Body of pancreas (tissue), 4 donors: Measurements from ENCODE around the gene PER2. TPM values are rescaled to one million over a fixed set of nuclear protein-coding genes. Genes with fewer than 3 reads are reported as not detected.

Experiments used
- ATAC-seq: fragments of 150-250 bp; one replicate; pipeline ENCODE4 v1.9.1; 2016
- DNase-seq, 4 donors: peaks; one replicate each; pipeline ENCODE4 v3.0.0-alpha.2; 2019
- H3K27ac ChIP-seq, 4 donors: fragments of 200-600 bp; sonication (generic); 1 replicate in 3 of 4; 2 replicates in 1 of 4; pipeline versions ENCODE4 v1.5.1 to v1.6.1; 2016 to 2019; ENCODE audit warnings: mild to moderate bottlenecking in 1 of 4, mixed read lengths in 1 of 4, moderate library complexity in 1 of 4
- H3K27me3 ChIP-seq, 2 donors: fragments of 200-600 bp; sonication (generic); one replicate each; pipeline ENCODE4 v1.6.0; 2016; ENCODE audit warnings: mild to moderate bottlenecking in 1 of 2
- H3K36me3 ChIP-seq, 2 donors: fragments of 200-600 bp; sonication (generic); replicated peaks in 1 of 2; 2 replicates each; pipeline ENCODE4 v1.5.1; 2016; ENCODE audit warnings: low read depth in 2 of 2; ENCODE audit not compliant: insufficient read depth in 1 of 2
- H3K4me1 ChIP-seq: fragments of 200-600 bp; sonication (generic); one replicate; pipeline ENCODE4 v1.6.0; 2016
- H3K4me3 ChIP-seq, 2 donors: fragments of 200-600 bp; sonication (generic); 1 replicate in 1 of 2; 2 replicates in 1 of 2; pipeline ENCODE4 v1.5.1; 2016 to 2019
- H3K9me3 ChIP-seq, 3 donors: fragments of 200-600 bp; sonication (generic); 1 replicate in 2 of 3; 2 replicates in 1 of 3; pipeline ENCODE4 v1.5.1; 2016
- POLR2A ChIP-seq, 3 donors: fragments of 450-650 bp; IDR thresholded peaks; one replicate each; pipeline ENCODE4 v1.6.1; 2016; ENCODE audit warnings: antibody characterized with exemption in 3 of 3, mild to moderate bottlenecking in 2 of 3
- WGBS, 2 donors: methylation state at CpG; one replicate each; pipeline ENCODE4 v1.1.5; 2017; 5-methylcytosine and 5-hydroxymethylcytosine counted together
- intact Hi-C: fragments of 100-400 bp; cut with DNase I; formaldehyde crosslinking; loops from one replicate; pipeline ENCODE4 v1.15.1; 2023
- total RNA-seq, 2 donors: library from RNA; depleted of rRNA; stranded (reverse); fragments of >200 nt; gene quantifications; one replicate each; pipeline ENCODE4 v1.1.0, GENCODE V29; 2016
- TF ChIP-seq, protein P1 (sequence below), 7 experiments: fragments of 450-650 bp in 4 of 7; fragments of 200-600 bp in 3 of 7; sonication (generic) in 3 of 7; IDR thresholded peaks; one replicate each; pipeline ENCODE4 v1.5.1; 2016 to 2019; ENCODE audit warnings: antibody characterized with exemption in 7 of 7

Gene PER2
- total RNA-seq, 2 donors from 2014 or later, result 10.9 to 21.8 TPM

DNA sequence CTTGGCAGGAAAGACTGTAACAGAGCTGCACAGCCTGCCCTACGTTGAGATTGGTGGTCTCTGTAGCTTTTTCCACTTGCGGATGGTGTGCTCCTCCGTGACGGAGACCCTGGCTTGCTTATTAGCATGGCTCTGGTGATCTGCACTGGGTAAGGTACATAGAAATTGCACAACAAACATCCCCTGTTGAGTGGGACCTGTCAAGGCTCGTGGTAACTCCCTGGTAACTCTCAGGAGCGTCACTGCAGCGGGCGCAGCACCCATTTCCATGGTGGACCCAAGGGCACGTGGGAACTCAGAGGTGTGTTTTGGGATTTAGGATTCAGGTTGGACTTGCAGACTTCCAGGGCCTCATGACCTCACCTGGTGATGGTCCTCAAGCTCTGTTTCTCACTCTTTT, 33.1 kb upstream of the PER2 start:
- H3K4me3 ChIP-seq, result no peak overlapping the region
- H3K4me1 ChIP-seq, result peaks cover 18% of the 10 kb centered on the region
- 43% methylated on average over 9 of the region's 9 CpGs; no CpG with 5 or more reads in 1 of the 2 donors for WGBS, 2 donors
- intact Hi-C loops, result no loop called here
- no peak overlapping the region for H3K27ac ChIP-seq
- TF ChIP-seq POLR2A (IDR thresholded peaks at IDR 0.05), result no peak
- TF ChIP-seq, protein P1, sequence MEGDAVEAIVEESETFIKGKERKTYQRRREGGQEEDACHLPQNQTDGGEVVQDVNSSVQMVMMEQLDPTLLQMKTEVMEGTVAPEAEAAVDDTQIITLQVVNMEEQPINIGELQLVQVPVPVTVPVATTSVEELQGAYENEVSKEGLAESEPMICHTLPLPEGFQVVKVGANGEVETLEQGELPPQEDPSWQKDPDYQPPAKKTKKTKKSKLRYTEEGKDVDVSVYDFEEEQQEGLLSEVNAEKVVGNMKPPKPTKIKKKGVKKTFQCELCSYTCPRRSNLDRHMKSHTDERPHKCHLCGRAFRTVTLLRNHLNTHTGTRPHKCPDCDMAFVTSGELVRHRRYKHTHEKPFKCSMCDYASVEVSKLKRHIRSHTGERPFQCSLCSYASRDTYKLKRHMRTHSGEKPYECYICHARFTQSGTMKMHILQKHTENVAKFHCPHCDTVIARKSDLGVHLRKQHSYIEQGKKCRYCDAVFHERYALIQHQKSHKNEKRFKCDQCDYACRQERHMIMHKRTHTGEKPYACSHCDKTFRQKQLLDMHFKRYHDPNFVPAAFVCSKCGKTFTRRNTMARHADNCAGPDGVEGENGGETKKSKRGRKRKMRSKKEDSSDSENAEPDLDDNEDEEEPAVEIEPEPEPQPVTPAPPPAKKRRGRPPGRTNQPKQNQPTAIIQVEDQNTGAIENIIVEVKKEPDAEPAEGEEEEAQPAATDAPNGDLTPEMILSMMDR (IDR thresholded peaks at IDR 0.05), result no peak
- DNase-seq (peak in 1 of 4 donors; percentile 10), ATAC-seq (no peak)
- H3K9me3 ChIP-seq, result no peaks in the 10 kb centered on the region
- H3K36me3 ChIP-seq, result no peaks in the 10 kb centered on the region
- no peaks in the 10 kb centered on the region for H3K27me3 ChIP-seq

DNA sequence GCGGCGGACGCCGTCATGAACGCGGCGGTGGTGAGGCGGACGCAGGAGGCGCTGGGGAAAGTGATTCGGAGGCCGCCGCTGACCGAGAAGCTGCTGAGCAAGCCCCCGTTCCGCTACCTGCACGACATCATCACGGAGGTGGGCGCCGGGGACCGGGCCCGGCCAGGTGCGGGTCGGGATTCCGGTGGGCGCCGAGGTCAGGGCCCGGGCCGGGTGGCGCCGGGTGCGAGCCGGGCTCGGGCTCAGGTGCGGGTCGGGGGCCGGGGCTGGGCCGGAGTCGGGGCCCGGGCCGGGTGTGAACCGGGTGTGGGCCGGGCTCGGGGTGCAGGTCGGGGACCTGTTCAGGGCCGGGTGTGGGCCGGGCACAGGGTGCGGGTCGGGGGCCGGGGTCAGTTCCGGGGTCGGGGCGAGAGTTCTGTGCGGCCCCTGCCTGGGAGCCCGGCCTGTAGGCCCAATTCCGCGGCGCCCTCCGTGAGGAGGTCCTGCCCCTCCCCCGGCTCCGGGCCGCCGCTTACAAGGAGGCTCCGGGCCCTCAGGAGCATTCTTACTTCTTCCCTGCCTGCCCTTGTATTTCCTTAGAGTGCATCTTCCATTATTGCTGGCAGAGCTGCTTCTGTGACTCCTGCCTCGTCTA, 32.4 kb upstream of the PER2 start:
- WGBS, 2 donors, result 0 to 2% methylated on average over 4 to 44 of the region's 65 CpGs
- DNase-seq (peak in 2 of 4 donors; percentile 30 to 33), ATAC-seq (peak; percentile 16)
- intact Hi-C loops, result no loop called here
- Histone ChIP-seq H3K27me3 (no peaks in the 10 kb centered on the region), H3K4me1 (peaks cover 18% of the 10 kb centered on the region), H3K27ac (peak overlapping the region in 3 of 4 donors; percentile 35 to 69 (median 49)), H3K36me3 (no peaks in the 10 kb centered on the region), H3K9me3 (no peaks in the 10 kb centered on the region), H3K4me3 (peak overlapping the region; percentile 19 to 44)
- TF ChIP-seq POLR2A (IDR thresholded peaks at IDR 0.05), result no peak
- TF ChIP-seq, protein P1 (IDR thresholded peaks at IDR 0.05), result no peak

DNA sequence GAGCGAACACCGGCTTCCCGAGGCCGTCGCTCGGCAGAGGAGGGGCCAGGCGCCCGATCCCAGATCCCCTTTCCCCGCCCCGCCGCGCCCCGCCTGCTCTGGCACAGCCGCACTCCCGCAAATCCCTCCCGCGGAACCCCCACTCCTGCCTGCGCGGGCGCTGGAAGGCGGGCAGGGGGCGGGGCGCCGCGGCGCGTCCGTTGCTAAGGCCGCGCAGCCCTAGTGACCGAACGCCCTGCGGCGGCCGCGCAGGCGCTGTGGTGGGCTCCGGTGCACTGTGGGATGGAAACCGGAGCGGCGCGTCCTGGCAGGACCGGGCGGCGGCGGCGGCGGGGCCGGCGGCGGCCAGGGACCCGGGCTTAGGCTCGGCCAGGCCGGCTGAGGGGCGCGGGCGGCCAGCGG, 31.8 kb upstream of the PER2 start, which contains the start of gene TRAF3IP1:
TSS of gene TRAF3IP1 (plus strand) at position 273 of the 402 bp plus-strand sequence. CDS start 145 bp downstream, outside the sequence.
- no peaks in the 10 kb centered on the region for H3K36me3 ChIP-seq
- DNase-seq, result peak; percentile 97 to 98 (median 98)
- intact Hi-C loops, result no loop called here
- peak within 1 kb of the TSS; percentile 19 to 44 for H3K4me3 ChIP-seq
- peaks cover 18% of the 10 kb centered on the region for H3K4me1 ChIP-seq
- TF ChIP-seq, protein P1 (IDR thresholded peaks at IDR 0.05), result peak in 1 of 7 experiments; percentile 23
- TF ChIP-seq POLR2A (IDR thresholded peaks at IDR 0.05), result no peak
- H3K27me3 ChIP-seq, result no peaks in the 10 kb centered on the region
- 0 to 1% methylated on average over 34 to 48 of the region's 58 CpGs for WGBS, 2 donors
- no peaks in the 10 kb centered on the region for H3K9me3 ChIP-seq
- peak within 1 kb of the TSS; percentile 52 to 80 (median 76) for H3K27ac ChIP-seq
- peak; percentile 97 for ATAC-seq

DNA sequence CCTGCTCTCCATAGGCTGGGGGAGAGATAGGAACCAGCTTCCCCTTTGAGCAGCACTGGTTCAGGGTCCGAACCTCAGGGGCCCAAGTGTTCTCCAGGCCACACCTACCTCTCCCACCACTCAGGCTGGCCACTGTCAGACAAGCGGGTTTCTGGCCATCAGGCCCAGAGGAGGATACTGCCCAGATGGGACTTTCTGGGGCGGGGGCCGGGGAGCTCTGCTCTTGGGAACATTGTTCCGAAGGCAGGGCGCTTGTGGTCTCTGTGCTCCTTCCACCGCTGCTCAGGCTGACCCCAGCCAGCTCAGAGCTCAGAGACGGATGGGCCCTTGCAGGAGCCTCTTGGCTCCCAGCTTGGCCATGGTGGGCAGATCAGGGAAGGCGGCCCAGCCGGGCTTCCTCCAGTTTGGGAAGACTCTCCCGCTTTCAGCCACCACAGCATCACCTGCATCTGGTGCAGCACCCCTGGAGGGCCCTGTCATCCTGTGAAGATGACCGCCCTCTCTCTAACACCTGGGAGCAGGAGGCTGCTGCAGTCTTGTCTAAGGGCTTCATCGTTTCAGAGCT, 26.7 kb upstream of the PER2 start:
- DNase-seq (peak in 1 of 4 donors; percentile 4), ATAC-seq (no peak)
- Histone ChIP-seq H3K36me3 (no peaks in the 10 kb centered on the region), H3K4me1 (peaks cover 8% of the 10 kb centered on the region), H3K4me3 (no peak overlapping the region), H3K9me3 (no peaks in the 10 kb centered on the region), H3K27ac (no peak overlapping the region), H3K27me3 (no peaks in the 10 kb centered on the region)
- TF ChIP-seq, protein P1 (IDR thresholded peaks at IDR 0.05), result no peak
- TF ChIP-seq POLR2A (IDR thresholded peaks at IDR 0.05), result no peak
- intact Hi-C loops, result no loop called here
- WGBS, 2 donors, result 92 to 93% methylated on average over 3 to 10 of the region's 13 CpGs
